ENCODE measurements around the gene CCDC107.
"Not testable (repeated sequence)": the region's sequence is repeated elsewhere in the genome, so short reads cannot be mapped to it uniquely, and the experiment has no call there.

Gene CCDC107, protein sequence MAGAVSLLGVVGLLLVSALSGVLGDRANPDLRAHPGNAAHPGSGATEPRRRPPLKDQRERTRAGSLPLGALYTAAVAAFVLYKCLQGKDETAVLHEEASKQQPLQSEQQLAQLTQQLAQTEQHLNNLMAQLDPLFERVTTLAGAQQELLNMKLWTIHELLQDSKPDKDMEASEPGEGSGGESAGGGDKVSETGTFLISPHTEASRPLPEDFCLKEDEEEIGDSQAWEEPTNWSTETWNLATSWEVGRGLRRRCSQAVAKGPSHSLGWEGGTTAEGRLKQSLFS

DNA sequence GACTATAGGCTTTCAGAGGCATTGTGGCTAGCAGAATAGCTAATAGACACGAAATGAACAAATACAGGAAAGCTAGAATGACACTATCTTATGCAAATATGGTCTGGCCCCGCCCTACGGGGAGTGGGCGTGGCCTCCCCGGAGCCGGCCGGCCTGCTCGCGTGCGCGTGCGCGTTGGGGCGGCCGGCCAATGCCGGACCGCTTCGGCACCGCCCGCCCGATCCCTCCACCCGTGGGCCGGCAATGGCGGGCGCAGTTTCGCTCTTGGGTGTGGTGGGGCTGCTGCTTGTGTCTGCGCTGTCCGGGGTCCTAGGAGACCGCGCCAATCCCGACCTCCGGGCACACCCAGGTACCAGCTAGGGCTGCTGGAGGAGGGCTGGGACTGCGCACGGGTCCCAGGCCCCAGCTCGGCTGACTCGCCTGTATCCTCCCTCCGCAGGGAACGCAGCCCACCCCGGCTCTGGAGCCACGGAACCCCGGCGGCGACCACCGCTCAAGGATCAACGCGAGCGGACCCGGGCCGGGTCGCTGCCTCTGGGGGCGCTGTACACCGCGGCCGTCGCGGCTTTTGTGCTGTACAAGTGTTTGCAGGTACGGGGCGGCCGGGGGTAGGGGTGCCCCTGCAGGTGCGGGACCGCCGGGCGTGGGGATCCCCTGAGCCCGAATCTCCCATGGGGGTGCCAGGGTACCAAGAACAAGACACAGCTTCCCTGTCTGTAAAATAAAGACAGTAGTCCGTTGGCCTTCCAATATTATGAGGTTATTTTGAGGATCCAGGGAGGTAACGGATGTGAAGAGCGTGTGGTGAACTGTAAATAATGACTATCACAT is at the start of gene CCDC107:
Gene CCDC107 (plus strand): TSS at position 156 of the 831 bp plus-strand sequence. CDS start 88 bp downstream, at position 244.
- Histone ChIP-seq H3K36me3 (ENCODE audit: control insufficient read depth in 2 of 2, insufficient read depth in 2 of 2, low read length in 2 of 2) (peaks cover 0 to 13% of the 10 kb centered on the region in 2 donors), H3K9me3 (ENCODE audit: control insufficient read depth in 2 of 2, low read length in 2 of 2) (no peaks in the 10 kb centered on the region), H3K27ac (ENCODE audit: low read depth in 2 of 2, low read length in 2 of 2) (peak within 1 kb of the TSS; percentile 99), H3K4me3 (ENCODE audit: low read length in 2 of 2) (peak within 1 kb of the TSS; percentile 91 to 94), H3K9ac (ENCODE audit: low read depth in 1 of 2, low read length in 2 of 2) (peak within 1 kb of the TSS; percentile 93 to 98), H3K4me1 (ENCODE audit: control insufficient read depth in 2 of 2, insufficient read depth in 2 of 2, low read length in 2 of 2) (peaks cover 33 to 35% of the 10 kb centered on the region in 2 donors), H3K27me3 (ENCODE audit: control insufficient read depth in 2 of 2, insufficient read depth in 2 of 2, low read length in 2 of 2) (no peaks in the 10 kb centered on the region)

DNA sequence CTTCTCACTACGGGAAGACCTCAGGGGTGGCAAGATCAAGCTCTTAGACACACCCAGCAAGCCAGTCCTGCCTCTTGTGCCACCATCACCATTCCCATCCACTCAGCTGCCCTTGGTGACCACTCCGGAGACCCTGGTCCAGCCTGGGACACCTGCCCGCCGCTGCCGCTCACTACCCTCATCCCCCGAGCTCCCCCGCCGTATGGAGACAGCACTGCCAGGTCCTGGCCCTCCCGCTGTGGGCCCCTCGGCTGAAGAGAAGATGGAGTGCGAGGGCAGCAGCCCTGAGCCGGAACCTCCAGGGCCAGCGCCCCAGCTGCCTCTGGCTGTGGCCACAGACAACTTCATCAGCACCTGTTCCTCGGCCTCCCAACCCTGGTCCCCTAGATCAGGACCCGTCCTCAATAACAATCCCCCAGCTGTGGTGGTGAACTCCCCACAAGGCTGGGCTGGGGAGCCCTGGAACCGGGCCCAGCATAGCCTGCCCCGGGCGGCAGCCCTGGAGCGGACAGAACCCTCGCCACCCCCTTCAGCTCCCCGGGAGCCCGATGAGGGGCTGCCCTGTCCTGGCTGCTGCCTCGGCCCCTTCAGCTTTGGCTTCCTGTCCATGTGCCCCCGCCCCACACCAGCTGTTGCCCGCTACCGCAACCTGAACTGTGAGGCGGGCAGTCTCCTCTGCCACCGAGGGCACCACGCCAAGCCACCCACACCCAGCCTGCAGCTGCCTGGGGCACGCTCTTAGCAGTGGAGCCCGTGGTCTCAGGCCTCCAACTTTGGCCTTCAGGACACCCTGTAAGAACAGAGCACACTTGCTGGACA is 48.9 kb upstream of the CCDC107 start:
- no peak overlapping the region for H3K27ac ChIP-seq (ENCODE audit: low read depth in 2 of 2, low read length in 2 of 2)

DNA sequence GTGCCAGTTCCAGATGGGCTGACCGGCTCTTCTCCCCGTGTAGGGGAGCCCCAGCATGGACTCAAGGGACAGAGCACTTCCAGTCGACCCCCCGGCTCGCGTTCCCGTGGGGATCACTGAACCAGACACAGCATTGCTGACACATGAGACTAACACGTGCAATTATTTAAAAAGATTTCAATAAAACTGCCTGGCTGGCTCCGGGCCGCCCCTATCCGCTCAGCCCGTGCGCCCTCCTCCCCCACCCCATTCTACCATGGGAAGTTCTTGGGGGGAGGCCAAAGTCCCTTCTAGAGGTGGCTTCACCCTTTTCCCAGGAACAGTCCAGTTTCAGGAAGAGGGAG is 48.3 kb upstream of the CCDC107 start:
- H3K4me1 ChIP-seq (ENCODE audit: control insufficient read depth in 2 of 2, insufficient read depth in 2 of 2, low read length in 2 of 2), result peaks cover 10 to 15% of the 10 kb centered on the region in 2 donors
- peaks cover 9 to 24% of the 10 kb centered on the region in 2 donors for H3K36me3 ChIP-seq (ENCODE audit: control insufficient read depth in 2 of 2, insufficient read depth in 2 of 2, low read length in 2 of 2)
- no peak overlapping the region for H3K27ac ChIP-seq (ENCODE audit: low read depth in 2 of 2, low read length in 2 of 2)
- no peak overlapping the region for H3K9ac ChIP-seq (ENCODE audit: low read depth in 1 of 2, low read length in 2 of 2)
- no peaks in the 10 kb centered on the region for H3K27me3 ChIP-seq (ENCODE audit: control insufficient read depth in 2 of 2, insufficient read depth in 2 of 2, low read length in 2 of 2)
- H3K9me3 ChIP-seq (ENCODE audit: control insufficient read depth in 2 of 2, low read length in 2 of 2), result no peaks in the 10 kb centered on the region
- H3K4me3 ChIP-seq (ENCODE audit: low read length in 2 of 2), result no peak overlapping the region

More for the DNA sequence above, 48.9 kb upstream of the CCDC107 start:
- no peaks in the 10 kb centered on the region for H3K27me3 ChIP-seq (ENCODE audit: control insufficient read depth in 2 of 2, insufficient read depth in 2 of 2, low read length in 2 of 2)
- H3K9ac ChIP-seq (ENCODE audit: low read depth in 1 of 2, low read length in 2 of 2), result no peak overlapping the region
- no peak overlapping the region for H3K4me3 ChIP-seq (ENCODE audit: low read length in 2 of 2)
- no peaks in the 10 kb centered on the region for H3K9me3 ChIP-seq (ENCODE audit: control insufficient read depth in 2 of 2, low read length in 2 of 2)
- H3K4me1 ChIP-seq (ENCODE audit: control insufficient read depth in 2 of 2, insufficient read depth in 2 of 2, low read length in 2 of 2), result peaks cover 13 to 17% of the 10 kb centered on the region in 2 donors
- H3K36me3 ChIP-seq (ENCODE audit: control insufficient read depth in 2 of 2, insufficient read depth in 2 of 2, low read length in 2 of 2), result peaks cover 9 to 24% of the 10 kb centered on the region in 2 donors

DNA sequence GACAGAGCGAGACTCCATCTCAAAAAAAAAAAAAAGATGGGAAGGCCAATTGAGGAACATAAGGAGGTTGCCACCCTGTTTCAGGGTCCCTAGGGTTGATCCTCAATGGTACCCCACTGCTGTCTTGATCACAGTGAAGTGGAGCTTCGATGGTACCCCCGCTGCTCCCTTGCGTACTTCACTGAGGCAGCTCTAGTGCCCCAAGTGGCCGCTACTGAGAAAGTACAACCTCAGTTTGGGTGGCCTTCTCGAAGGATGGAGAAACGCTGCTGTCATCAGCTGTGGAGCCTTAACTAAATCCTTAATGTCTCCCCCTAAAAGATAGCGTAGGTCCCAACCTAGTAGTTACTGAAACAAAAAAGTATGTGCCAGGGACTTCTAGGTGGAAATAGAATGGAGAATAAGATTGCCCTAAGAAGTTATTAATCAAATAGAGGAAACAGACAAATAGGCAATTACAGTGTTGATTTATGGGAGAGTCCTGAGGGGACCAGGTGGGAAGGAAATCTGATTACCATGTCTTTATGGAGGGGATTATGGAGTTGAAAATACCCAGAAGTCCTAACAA is 46.8 kb upstream of the CCDC107 start:
- Histone ChIP-seq H3K9ac (ENCODE audit: low read depth in 1 of 2, low read length in 2 of 2) (no peak overlapping the region), H3K27me3 (ENCODE audit: control insufficient read depth in 2 of 2, insufficient read depth in 2 of 2, low read length in 2 of 2) (no peaks in the 10 kb centered on the region), H3K4me3 (ENCODE audit: low read length in 2 of 2) (no peak overlapping the region), H3K9me3 (ENCODE audit: control insufficient read depth in 2 of 2, low read length in 2 of 2) (no peaks in the 10 kb centered on the region), H3K4me1 (ENCODE audit: control insufficient read depth in 2 of 2, insufficient read depth in 2 of 2, low read length in 2 of 2) (peaks cover 3 to 9% of the 10 kb centered on the region in 2 donors), H3K36me3 (ENCODE audit: control insufficient read depth in 2 of 2, insufficient read depth in 2 of 2, low read length in 2 of 2) (peaks cover 9 to 24% of the 10 kb centered on the region in 2 donors), H3K27ac (ENCODE audit: low read depth in 2 of 2, low read length in 2 of 2) (no peak overlapping the region)

DNA sequence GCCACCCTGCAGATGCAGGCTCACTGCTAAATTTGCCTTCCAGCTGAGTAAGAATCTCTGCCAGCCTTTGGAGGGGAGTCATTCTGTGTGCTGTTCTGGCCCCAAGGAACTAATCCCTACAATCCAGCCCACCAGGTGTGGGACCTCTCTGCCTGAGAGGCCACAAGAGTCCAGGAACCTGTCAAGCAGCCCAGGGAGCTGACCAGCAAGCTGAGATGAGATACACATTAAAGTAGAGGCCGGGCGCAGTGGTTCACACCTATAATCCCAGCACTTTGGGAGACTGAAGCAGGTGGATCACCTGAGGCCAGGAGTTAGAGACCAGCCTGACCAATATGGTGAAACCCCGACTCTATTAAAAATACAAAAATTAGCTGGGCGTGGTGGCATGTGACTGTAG is 46.0 kb upstream of the CCDC107 start:
- H3K4me3 ChIP-seq (ENCODE audit: low read length in 2 of 2); H3K27ac ChIP-seq (ENCODE audit: low read depth in 2 of 2, low read length in 2 of 2); H3K4me1 ChIP-seq (ENCODE audit: control insufficient read depth in 2 of 2, insufficient read depth in 2 of 2, low read length in 2 of 2); H3K27me3 ChIP-seq (ENCODE audit: control insufficient read depth in 2 of 2, insufficient read depth in 2 of 2, low read length in 2 of 2); H3K9ac ChIP-seq (ENCODE audit: low read depth in 1 of 2, low read length in 2 of 2); H3K9me3 ChIP-seq (ENCODE audit: control insufficient read depth in 2 of 2, low read length in 2 of 2): not testable (repeated sequence)
- peaks cover 9 to 20% of the 10 kb centered on the region in 2 donors for H3K36me3 ChIP-seq (ENCODE audit: control insufficient read depth in 2 of 2, insufficient read depth in 2 of 2, low read length in 2 of 2)

DNA sequence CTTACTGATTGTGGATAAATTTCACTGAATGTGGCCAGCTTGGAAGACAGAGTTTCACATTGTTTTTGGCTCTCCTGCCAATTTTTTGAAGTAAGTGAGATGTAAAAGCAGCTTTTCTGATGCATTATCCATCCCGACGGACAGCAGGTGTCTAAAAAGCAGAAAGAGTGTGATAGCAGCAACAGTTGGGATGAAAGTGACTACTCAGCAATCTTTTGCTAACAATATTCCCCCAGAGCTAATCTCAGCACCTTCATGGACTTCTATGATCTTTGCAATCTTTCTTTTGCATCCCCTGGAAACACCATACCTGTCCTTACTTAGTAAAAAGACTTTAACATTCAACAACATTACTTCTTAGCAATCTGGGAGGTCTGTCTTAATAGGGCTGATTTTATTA is 45.2 kb upstream of the CCDC107 start:
- Histone ChIP-seq H3K27me3 (ENCODE audit: control insufficient read depth in 2 of 2, insufficient read depth in 2 of 2, low read length in 2 of 2) (no peaks in the 10 kb centered on the region), H3K36me3 (ENCODE audit: control insufficient read depth in 2 of 2, insufficient read depth in 2 of 2, low read length in 2 of 2) (peaks cover 8 to 13% of the 10 kb centered on the region in 2 donors), H3K27ac (ENCODE audit: low read depth in 2 of 2, low read length in 2 of 2) (no peak overlapping the region), H3K9me3 (ENCODE audit: control insufficient read depth in 2 of 2, low read length in 2 of 2) (no peaks in the 10 kb centered on the region), H3K4me3 (ENCODE audit: low read length in 2 of 2) (no peak overlapping the region), H3K4me1 (ENCODE audit: control insufficient read depth in 2 of 2, insufficient read depth in 2 of 2, low read length in 2 of 2) (peaks cover 3 to 5% of the 10 kb centered on the region in 2 donors), H3K9ac (ENCODE audit: low read depth in 1 of 2, low read length in 2 of 2) (no peak overlapping the region)

DNA sequence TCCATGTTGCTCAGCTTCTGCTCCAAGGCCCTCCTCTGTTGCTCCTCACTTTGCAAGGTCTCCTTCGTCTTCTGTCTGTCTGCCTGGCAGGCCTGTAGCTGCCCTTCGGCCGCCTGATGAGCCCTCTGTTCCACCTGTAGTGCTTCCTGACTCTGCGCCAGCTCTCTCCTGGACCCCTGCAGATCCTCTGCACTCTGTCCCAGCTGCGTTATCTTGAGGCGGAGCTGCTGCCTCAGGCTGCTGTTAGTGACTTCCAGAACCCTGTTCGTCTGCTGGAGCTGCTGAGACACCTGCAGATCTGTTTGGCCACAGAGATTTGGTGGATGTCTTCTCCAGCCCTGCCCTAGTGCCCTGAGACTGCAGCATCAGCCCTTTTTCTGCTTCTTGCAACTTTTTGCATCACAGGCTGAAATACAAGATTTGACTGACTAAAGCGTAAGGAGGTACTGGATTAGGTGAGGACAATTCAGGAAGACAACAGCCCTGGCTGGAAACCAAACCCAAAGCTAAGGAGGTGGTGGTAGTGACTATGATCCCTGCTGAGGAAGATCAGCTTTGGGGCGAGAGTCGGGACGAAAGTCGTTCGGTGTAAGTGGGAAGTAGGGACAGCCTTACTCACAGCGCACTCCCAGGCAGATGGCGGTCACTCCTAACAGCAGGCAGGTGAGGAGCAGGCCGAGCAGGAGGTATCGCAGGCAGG is 42.0 kb upstream of the CCDC107 start:
- no peaks in the 10 kb centered on the region for H3K9me3 ChIP-seq (ENCODE audit: control insufficient read depth in 2 of 2, low read length in 2 of 2)

DNA sequence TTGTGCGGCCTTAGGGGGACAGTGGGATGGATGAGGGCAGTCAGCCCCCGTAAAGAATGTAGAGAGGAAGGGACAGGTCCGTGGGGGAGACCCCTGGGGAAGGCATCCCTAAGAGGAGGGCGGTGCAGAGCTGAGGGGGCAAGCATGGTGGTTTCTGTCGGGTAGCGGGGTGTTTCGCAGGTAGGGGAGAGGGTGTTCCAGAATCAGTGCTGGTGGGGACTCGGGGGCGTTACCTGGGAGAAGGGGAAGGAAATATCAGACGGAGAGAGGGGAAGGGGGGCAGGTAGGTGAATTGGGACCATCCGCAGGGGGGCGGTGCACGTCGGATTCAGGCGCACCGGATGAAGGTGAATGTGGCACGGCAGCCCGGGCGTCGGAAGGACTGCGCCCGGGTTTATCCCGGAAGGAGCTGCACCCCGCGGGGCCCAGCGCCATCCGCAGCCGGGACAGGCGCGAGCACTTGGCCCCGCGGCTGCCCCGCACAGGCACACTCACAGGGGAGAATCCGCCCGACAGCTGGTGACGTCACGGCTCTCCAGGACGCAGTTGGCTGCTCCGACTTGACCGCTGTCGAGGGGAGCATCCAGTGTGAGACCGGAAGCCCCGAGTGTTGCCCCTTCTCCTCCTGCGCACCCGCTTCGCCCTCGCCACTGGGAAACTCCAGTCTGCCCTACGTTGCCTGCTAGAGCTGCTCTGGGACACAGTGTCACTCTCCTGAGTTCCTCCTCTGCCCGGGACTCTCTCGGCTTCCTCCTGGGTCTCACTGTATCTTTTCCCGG is 41.2 kb upstream of the CCDC107 start:
- H3K4me1 ChIP-seq (ENCODE audit: control insufficient read depth in 2 of 2, insufficient read depth in 2 of 2, low read length in 2 of 2), result peaks cover 5 to 10% of the 10 kb centered on the region in 2 donors
- no peaks in the 10 kb centered on the region for H3K36me3 ChIP-seq (ENCODE audit: control insufficient read depth in 2 of 2, insufficient read depth in 2 of 2, low read length in 2 of 2)
- peak overlapping the region; percentile 14 to 57 for H3K9ac ChIP-seq (ENCODE audit: low read depth in 1 of 2, low read length in 2 of 2)
- H3K27ac ChIP-seq (ENCODE audit: low read depth in 2 of 2, low read length in 2 of 2), result peak overlapping the region in 1 of 2 donors; percentile 58
- no peaks in the 10 kb centered on the region for H3K27me3 ChIP-seq (ENCODE audit: control insufficient read depth in 2 of 2, insufficient read depth in 2 of 2, low read length in 2 of 2)
- no peaks in the 10 kb centered on the region for H3K9me3 ChIP-seq (ENCODE audit: control insufficient read depth in 2 of 2, low read length in 2 of 2)
- peak overlapping the region; percentile 58 to 63 for H3K4me3 ChIP-seq (ENCODE audit: low read length in 2 of 2)

More for the DNA sequence above, 42.0 kb upstream of the CCDC107 start:
- H3K9ac ChIP-seq (ENCODE audit: low read depth in 1 of 2, low read length in 2 of 2), result no peak overlapping the region
- no peaks in the 10 kb centered on the region for H3K27me3 ChIP-seq (ENCODE audit: control insufficient read depth in 2 of 2, insufficient read depth in 2 of 2, low read length in 2 of 2)
- H3K36me3 ChIP-seq (ENCODE audit: control insufficient read depth in 2 of 2, insufficient read depth in 2 of 2, low read length in 2 of 2), result no peaks in the 10 kb centered on the region
- H3K27ac ChIP-seq (ENCODE audit: low read depth in 2 of 2, low read length in 2 of 2), result no peak overlapping the region
- H3K4me3 ChIP-seq (ENCODE audit: low read length in 2 of 2), result peak overlapping the region in 1 of 2 donors; percentile 58
- H3K4me1 ChIP-seq (ENCODE audit: control insufficient read depth in 2 of 2, insufficient read depth in 2 of 2, low read length in 2 of 2), result peaks cover 5 to 10% of the 10 kb centered on the region in 2 donors

DNA sequence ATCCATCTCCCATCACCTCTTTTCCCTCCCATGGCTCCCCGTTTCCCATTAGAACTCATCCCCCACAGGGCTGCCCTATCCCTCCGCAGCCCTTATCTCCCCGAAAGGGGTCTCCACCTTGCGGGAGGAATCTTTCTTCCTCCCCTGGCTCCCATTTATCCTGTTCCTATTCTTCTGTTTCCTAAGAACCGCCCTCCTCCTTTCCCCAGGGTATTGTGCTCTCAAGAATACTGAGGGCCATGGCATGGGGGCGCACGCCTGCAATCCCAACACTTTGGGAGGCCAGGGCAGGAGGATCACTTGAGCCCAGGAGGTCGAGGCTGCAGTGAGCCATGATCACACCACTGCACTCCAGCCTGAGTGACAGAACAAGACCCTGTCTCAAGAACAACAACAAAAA is 40.5 kb upstream of the CCDC107 start:
- H3K27me3 ChIP-seq (ENCODE audit: control insufficient read depth in 2 of 2, insufficient read depth in 2 of 2, low read length in 2 of 2), result no peaks in the 10 kb centered on the region
- peak overlapping the region; percentile 58 to 63 for H3K4me3 ChIP-seq (ENCODE audit: low read length in 2 of 2)
- H3K36me3 ChIP-seq (ENCODE audit: control insufficient read depth in 2 of 2, insufficient read depth in 2 of 2, low read length in 2 of 2), result no peaks in the 10 kb centered on the region
- no peaks in the 10 kb centered on the region for H3K9me3 ChIP-seq (ENCODE audit: control insufficient read depth in 2 of 2, low read length in 2 of 2)
- H3K4me1 ChIP-seq (ENCODE audit: control insufficient read depth in 2 of 2, insufficient read depth in 2 of 2, low read length in 2 of 2), result peaks cover 5 to 10% of the 10 kb centered on the region in 2 donors
- peak overlapping the region in 1 of 2 donors; percentile 14 for H3K9ac ChIP-seq (ENCODE audit: low read depth in 1 of 2, low read length in 2 of 2)
- H3K27ac ChIP-seq (ENCODE audit: low read depth in 2 of 2, low read length in 2 of 2), result peak overlapping the region in 1 of 2 donors; percentile 58
